Measurements from ENCODE around the gene TCF4.

DNA sequence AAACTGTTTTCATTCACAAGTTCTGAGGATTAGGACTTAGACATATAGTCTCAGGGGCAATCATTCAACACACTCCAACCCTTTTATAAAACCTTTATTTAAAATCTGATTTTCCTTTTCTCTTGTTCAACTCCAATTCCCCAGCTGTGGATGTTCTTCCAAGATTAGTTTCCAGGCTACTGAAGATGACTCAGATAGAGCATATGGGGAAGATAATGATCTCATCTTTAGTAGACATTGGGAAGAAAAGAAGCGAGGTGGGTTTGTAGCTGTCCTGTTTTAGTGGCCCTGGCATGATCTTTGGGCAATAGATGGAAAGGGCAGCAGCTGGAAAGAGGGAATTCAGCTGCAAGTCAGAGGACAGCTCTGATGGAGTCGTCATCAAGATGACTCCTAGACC lies 381.1 kb downstream of the TCF4 start:
- TF ChIP-seq EZH2 (IDR thresholded peaks at IDR 0.05; ENCODE audit: insufficient read depth, low read length): no peak
- TF ChIP-seq, protein P1, sequence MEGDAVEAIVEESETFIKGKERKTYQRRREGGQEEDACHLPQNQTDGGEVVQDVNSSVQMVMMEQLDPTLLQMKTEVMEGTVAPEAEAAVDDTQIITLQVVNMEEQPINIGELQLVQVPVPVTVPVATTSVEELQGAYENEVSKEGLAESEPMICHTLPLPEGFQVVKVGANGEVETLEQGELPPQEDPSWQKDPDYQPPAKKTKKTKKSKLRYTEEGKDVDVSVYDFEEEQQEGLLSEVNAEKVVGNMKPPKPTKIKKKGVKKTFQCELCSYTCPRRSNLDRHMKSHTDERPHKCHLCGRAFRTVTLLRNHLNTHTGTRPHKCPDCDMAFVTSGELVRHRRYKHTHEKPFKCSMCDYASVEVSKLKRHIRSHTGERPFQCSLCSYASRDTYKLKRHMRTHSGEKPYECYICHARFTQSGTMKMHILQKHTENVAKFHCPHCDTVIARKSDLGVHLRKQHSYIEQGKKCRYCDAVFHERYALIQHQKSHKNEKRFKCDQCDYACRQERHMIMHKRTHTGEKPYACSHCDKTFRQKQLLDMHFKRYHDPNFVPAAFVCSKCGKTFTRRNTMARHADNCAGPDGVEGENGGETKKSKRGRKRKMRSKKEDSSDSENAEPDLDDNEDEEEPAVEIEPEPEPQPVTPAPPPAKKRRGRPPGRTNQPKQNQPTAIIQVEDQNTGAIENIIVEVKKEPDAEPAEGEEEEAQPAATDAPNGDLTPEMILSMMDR (IDR thresholded peaks at IDR 0.05; ENCODE audit: insufficient read depth, low read depth, low read length): no peak
